Tibial artery (tissue), 4 donors: ENCODE data around the gene FRS3.

Source experiments
- DNase-seq, 2 donors: peaks; one replicate each; pipeline ENCODE4 v3.0.0-alpha.2; 2019
- H3K27ac ChIP-seq, 2 donors: fragments of 200-600 bp; sonication (generic) in 1 of 2; 1 replicate in 1 of 2; 2 replicates in 1 of 2; pipeline ENCODE4 v1.5.1; 2018 to 2019; ENCODE audit warnings: mild to moderate bottlenecking in 1 of 2
- H3K27me3 ChIP-seq, 2 donors: fragments of 200-600 bp; sonication (generic) in 1 of 2; one replicate each; pipeline versions ENCODE4 v1.5.1 to v1.6.0; 2016 to 2019
- H3K36me3 ChIP-seq, 3 donors: fragments of 200-600 bp; sonication (generic) in 2 of 3; one replicate each; pipeline ENCODE4 v1.5.1; 2016 to 2019; ENCODE audit warnings: mild to moderate bottlenecking in 2 of 3
- H3K4me1 ChIP-seq, 4 donors: fragments of 200-600 bp; sonication (generic) in 2 of 4; 1 replicate in 3 of 4; 2 replicates in 1 of 4; pipeline ENCODE4 v1.5.1; 2016 to 2019
- H3K4me3 ChIP-seq, 2 donors: fragments of 200-600 bp; sonication (generic) in 1 of 2; 1 replicate in 1 of 2; 2 replicates in 1 of 2; pipeline ENCODE4 v1.5.1; 2018 to 2019; ENCODE audit warnings: mild to moderate bottlenecking in 2 of 2
- H3K9me3 ChIP-seq, 3 donors: fragments of 200-600 bp; sonication (generic) in 1 of 3; one replicate each; pipeline ENCODE4 v1.5.1; 2016 to 2019
- intact Hi-C: fragments of 100-400 bp; cut with DNase I; formaldehyde crosslinking; loops from one replicate; pipeline ENCODE4 v1.15.0; 2023; ENCODE audit warnings: low total_unique reads
- TF ChIP-seq, protein P1 (sequence below), 2 experiments: fragments of 200-600 bp in 1 of 2; fragments of 450-650 bp in 1 of 2; IDR thresholded peaks; one replicate each; pipeline ENCODE4 v1.5.1; 2017 to 2019; ENCODE audit warnings: antibody characterized with exemption in 2 of 2, mild to moderate bottlenecking in 1 of 2, moderate library complexity in 1 of 2

FRS3 gene

DNA sequence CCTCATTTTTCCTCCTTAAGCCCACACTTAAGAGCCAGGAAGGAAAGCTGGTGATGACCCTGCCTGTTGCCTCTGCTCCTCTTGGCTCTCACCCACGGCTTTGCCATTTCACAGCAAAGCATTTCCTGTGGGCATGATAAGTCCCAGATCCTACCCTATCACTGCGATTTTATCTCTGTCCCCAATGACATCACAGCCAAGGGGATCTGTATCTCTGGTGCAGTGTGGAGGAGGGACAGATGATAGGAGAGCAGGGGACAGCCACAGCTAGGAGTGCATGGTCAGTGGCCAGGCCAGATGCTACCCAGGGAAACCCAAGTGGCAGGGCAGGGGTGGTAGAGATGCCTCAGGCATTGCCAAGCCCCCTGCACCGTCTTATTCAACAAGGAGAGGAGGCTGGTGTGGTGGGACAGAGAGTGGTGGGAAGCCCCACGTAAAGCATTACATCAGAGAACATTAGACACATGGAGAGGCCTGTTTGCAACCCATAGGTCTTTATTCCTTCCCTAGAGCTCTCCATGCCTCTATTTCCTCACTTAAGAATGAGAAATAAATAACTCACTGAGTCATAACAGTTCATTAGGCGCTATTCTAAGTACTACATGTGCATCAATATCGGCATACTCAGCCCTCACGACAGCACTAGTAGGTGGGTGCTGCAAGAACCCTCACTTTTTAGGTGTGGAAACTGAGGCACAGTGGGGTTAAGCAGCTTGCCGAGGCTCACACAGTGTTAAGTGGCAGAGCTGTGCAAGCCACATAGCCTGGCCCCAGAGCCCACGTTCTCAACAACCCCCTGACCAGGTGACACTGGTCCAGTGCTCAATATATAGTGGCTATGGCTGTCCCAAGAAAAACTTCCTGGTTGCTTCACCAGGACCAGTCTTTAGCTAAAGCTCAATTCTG, 48.9 kb downstream of the FRS3 start:
- Histone ChIP-seq H3K27ac (no peak overlapping the region), H3K36me3 (no peaks in the 10 kb centered on the region), H3K4me3 (no peak overlapping the region), H3K9me3 (no peaks in the 10 kb centered on the region), H3K4me1 (peaks cover 6 to 62% (median 16%) of the 10 kb centered on the region in 4 donors), H3K27me3 (no peaks in the 10 kb centered on the region)
- TF ChIP-seq, protein P1, sequence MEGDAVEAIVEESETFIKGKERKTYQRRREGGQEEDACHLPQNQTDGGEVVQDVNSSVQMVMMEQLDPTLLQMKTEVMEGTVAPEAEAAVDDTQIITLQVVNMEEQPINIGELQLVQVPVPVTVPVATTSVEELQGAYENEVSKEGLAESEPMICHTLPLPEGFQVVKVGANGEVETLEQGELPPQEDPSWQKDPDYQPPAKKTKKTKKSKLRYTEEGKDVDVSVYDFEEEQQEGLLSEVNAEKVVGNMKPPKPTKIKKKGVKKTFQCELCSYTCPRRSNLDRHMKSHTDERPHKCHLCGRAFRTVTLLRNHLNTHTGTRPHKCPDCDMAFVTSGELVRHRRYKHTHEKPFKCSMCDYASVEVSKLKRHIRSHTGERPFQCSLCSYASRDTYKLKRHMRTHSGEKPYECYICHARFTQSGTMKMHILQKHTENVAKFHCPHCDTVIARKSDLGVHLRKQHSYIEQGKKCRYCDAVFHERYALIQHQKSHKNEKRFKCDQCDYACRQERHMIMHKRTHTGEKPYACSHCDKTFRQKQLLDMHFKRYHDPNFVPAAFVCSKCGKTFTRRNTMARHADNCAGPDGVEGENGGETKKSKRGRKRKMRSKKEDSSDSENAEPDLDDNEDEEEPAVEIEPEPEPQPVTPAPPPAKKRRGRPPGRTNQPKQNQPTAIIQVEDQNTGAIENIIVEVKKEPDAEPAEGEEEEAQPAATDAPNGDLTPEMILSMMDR (IDR thresholded peaks at IDR 0.05), result no peak
- intact Hi-C loops, result no loop called here
- DNase-seq, result no peak

DNA sequence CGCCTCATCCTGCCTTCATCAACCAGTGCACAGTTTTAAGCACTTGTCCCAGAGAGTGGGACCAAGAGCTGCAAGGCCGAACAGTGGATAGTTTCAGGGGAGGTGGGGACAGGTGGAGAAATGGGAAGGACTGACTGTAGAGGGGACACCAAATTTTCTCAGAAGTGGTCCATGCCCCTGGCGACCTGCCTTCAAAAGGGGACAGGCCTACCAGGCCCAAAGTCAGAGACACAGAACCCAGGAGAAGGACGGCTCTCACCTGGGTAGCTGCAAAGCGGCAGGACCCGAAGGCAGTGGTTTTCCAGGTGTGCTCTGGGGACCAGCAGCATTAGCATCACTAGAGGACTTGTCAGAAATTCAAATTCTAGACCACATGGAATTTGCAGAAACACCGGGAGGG, 50.1 kb downstream of the FRS3 start:
- Histone ChIP-seq H3K36me3 (no peaks in the 10 kb centered on the region), H3K27me3 (no peaks in the 10 kb centered on the region), H3K27ac (no peak overlapping the region), H3K9me3 (no peaks in the 10 kb centered on the region), H3K4me3 (no peak overlapping the region), H3K4me1 (peaks cover 6 to 66% (median 18%) of the 10 kb centered on the region in 4 donors)
- intact Hi-C loops, result no loop called here
- TF ChIP-seq, protein P1 (IDR thresholded peaks at IDR 0.05), result no peak
- DNase-seq, result no peak

DNA sequence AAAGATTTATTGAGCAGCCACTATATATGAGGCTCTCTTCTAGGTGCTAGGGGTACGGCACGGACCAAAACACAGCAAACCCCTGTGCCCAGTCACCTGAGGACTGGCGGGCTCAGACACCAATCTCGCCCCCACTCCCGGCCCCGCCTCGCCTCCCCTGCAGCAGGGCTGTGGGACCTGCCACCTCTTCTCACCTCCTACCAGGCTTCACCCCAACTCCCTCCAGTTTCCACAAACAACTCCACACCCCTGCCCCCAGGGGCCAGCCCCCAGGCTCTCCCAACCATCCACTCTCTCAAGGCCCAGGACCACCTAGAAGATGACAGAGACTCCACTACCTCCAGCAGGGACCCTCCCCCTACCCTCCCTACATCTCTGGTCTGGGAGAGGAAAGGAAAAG, 50.7 kb downstream of the FRS3 start:
- Histone ChIP-seq H3K27ac (no peak overlapping the region), H3K36me3 (no peaks in the 10 kb centered on the region), H3K9me3 (no peaks in the 10 kb centered on the region), H3K4me1 (peaks cover 6 to 70% (median 25%) of the 10 kb centered on the region in 4 donors), H3K27me3 (no peaks in the 10 kb centered on the region), H3K4me3 (no peak overlapping the region)
- intact Hi-C loops, result no loop called here
- TF ChIP-seq, protein P1 (IDR thresholded peaks at IDR 0.05), result no peak
- no peak for DNase-seq

DNA sequence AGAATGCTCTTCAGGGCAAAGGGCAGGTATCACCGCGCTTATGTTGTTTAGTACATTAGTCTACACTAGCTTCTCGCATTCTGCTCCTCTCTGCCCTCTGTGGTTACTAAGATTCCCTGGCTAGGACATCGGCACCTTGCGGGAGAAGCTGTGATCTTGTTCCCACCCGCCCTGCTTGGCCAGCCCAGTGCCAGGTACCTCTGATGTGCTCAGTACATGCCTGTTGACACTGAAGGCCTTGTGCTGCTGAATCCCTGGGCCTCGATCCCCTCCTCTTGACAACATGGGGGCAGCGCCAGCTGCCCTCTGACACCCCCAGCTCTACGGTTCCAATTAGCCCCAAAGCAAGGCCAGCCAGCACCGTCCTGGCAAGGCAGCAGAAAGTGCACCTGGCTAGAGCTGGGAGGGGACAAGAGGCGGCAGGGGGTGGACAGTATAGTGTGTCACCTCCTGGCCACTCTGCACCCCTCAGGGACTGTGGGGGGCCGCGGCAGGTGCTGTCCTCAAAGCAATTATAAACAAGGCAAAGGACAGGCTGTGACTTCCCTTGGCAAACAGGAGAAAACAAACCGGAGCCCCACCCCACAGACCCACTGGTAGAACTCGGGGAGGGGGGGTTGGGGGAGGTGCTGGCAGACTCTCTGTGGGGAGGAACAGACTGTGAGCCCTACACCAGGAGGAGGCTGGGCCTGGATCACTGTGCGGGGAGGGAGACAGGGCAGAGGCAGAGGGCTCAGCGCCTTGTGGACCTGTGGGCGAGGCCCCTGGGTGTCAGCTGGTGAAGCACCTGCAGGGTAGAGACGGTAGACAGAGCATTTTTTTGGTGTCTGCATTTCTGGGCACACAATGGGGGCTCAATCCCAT, 51.4 kb downstream of the FRS3 start:
- H3K4me3 ChIP-seq, result no peak overlapping the region
- no peaks in the 10 kb centered on the region for H3K27me3 ChIP-seq
- H3K36me3 ChIP-seq, result no peaks in the 10 kb centered on the region
- intact Hi-C loops, result no loop called here
- DNase-seq, result no peak
- peaks cover 3 to 70% (median 26%) of the 10 kb centered on the region in 4 donors for H3K4me1 ChIP-seq
- TF ChIP-seq, protein P1 (IDR thresholded peaks at IDR 0.05), result no peak
- H3K27ac ChIP-seq, result no peak overlapping the region
- H3K9me3 ChIP-seq, result no peaks in the 10 kb centered on the region

DNA sequence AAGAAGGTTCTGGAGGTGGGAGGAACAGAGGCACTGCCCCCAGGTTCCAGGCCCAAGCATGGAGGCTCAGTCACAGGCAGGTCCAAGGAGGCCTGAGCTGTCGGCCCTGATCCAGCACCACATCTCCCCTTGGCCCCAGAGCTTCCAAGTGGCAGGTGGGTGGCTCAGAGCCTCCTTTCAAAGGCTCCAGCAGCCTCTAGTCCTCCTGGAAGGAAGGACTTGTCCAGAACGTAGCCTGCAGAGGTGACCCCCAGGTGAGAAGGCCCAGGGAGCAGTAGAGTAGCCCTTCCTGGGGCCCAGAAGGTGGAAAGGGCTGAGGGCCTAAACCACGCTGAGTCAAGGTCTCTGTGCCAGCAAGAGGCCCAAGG, 52.0 kb downstream of the FRS3 start:
- no peak overlapping the region for H3K27ac ChIP-seq
- peaks cover 0 to 68% (median 26%) of the 10 kb centered on the region in 4 donors for H3K4me1 ChIP-seq
- intact Hi-C loops, result no loop called here

More for the DNA sequence above, 52.0 kb downstream of the FRS3 start:
- no peaks in the 10 kb centered on the region for H3K27me3 ChIP-seq
- H3K4me3 ChIP-seq, result no peak overlapping the region
- H3K36me3 ChIP-seq, result no peaks in the 10 kb centered on the region
- no peaks in the 10 kb centered on the region for H3K9me3 ChIP-seq
- TF ChIP-seq, protein P1 (IDR thresholded peaks at IDR 0.05), result no peak
- DNase-seq, result no peak
